B cell (primary cell): ENCODE measurements around the gene CNOT8. TPM values are rescaled to one million over a fixed set of nuclear protein-coding genes. Genes with fewer than 3 reads are reported as not detected.
"Not testable (repeated sequence)": the region's sequence is repeated elsewhere in the genome, so short reads cannot be mapped to it uniquely, and the experiment has no call there.

Experiments used
- ATAC-seq: fragments of 200-7000 bp; cut with Tn5 transposase; one replicate; pipeline ENCODE4 v1.10.0; 2021; ENCODE audit warnings: low read depth, mild to moderate bottlenecking, moderate number of reproducible peaks, moderate library complexity
- CTCF ChIA-PET: fragments of 350-600 bp; sonication (Branson Sonifier 250); formaldehyde crosslinking; loops from one replicate; lab custom pipeline; 2021; ENCODE audit warnings: antibody characterized with exemption, inconsistent platforms; lab: Charles Lee
- POLR2A ChIA-PET: fragments of 350-600 bp; sonication (Branson Sonifier 250); formaldehyde crosslinking; loops from one replicate; lab custom pipeline; 2021; ENCODE audit warnings: antibody characterized with exemption; lab: Charles Lee
- DNase-seq: peaks from one replicate; pipeline ENCODE4 v3.0.0; 2013
- H2AFZ ChIP-seq: 2 replicates; pipeline ENCODE4 v1.6.1; 2012; ENCODE audit warnings: mild to moderate bottlenecking, low read depth, low read length; ENCODE audit not compliant: insufficient read depth, poor library complexity, severe bottlenecking
- H3K27ac ChIP-seq, 2 donors: 1 replicate in 1 of 2; 2 replicates in 1 of 2; pipeline ENCODE4 v1.5.1; 2012 to 2013; ENCODE audit warnings: low read length in 2 of 2, mild to moderate bottlenecking in 2 of 2, moderate library complexity in 1 of 2
- H3K27me3 ChIP-seq, 4 experiments: fragments of 200-600 bp in 1 of 4; sonication (generic) in 1 of 4; replicated peaks in 1 of 4; 1 replicate in 2 of 4; 2 replicates in 2 of 4; pipeline versions ENCODE4 v1.6.1 to v1.7.0; 2013 to 2016; ENCODE audit warnings: low read length in 3 of 4, mild to moderate bottlenecking in 2 of 4, mixed read lengths in 1 of 4, moderate library complexity in 1 of 4; ENCODE audit not compliant: insufficient read depth in 4 of 4, control insufficient read depth in 3 of 4; ENCODE audit errors: control extremely low read depth in 1 of 4
- H3K36me3 ChIP-seq, 2 experiments: replicated peaks in 1 of 2; 1 replicate in 1 of 2; 2 replicates in 1 of 2; pipeline versions ENCODE4 v1.6.1 to v1.7.1; 2013; ENCODE audit warnings: low read length in 1 of 2; ENCODE audit not compliant: insufficient read depth in 2 of 2, control insufficient read depth in 1 of 2; ENCODE audit errors: control extremely low read depth in 1 of 2, extremely low read depth in 1 of 2
- H3K4me1 ChIP-seq, 2 donors: fragments of 200-600 bp in 1 of 2; sonication (generic) in 1 of 2; 1 replicate in 1 of 2; 2 replicates in 1 of 2; pipeline versions ENCODE4 v1.5.1 to v1.6.1; 2013 to 2017; ENCODE audit warnings: low read length in 2 of 2; ENCODE audit not compliant: control insufficient read depth in 2 of 2, insufficient read depth in 2 of 2
- H3K4me2 ChIP-seq: replicated peaks from 2 replicates; pipeline ENCODE3; 2012; ENCODE audit warnings: mild to moderate bottlenecking, low read depth, low read length; ENCODE audit not compliant: poor library complexity, severe bottlenecking
- H3K4me3 ChIP-seq, 5 experiments: fragments of 200-600 bp in 1 of 5; sonication (generic) in 1 of 5; 1 replicate in 3 of 5; 2 replicates in 2 of 5; pipeline versions ENCODE4 v1.5.1 to v1.7.0; 2011 to 2016; ENCODE audit warnings: low read length in 4 of 5, mild to moderate bottlenecking in 4 of 5, low read depth in 2 of 5, control low read depth in 1 of 5, moderate library complexity in 1 of 5; ENCODE audit not compliant: insufficient read depth in 1 of 5; ENCODE audit errors: control extremely low read depth in 1 of 5, extremely low read depth in 1 of 5
- H3K79me2 ChIP-seq: fragments of 200-600 bp; sonication (generic); one replicate; pipeline ENCODE4 v1.6.0; 2016; ENCODE audit warnings: low read length; ENCODE audit not compliant: control insufficient read depth, insufficient read depth
- H3K9ac ChIP-seq: fragments of 200-600 bp; sonication (generic); 2 replicates; pipeline ENCODE4 v1.6.1; 2017; ENCODE audit warnings: mild to moderate bottlenecking, low read length, moderate library complexity
- H3K9me3 ChIP-seq, 3 donors: one replicate each; pipeline versions ENCODE4 v1.6.1 to v1.7.1; 2013; ENCODE audit warnings: low read length in 2 of 3; ENCODE audit not compliant: control insufficient read depth in 2 of 3, insufficient read depth in 1 of 3; ENCODE audit errors: control extremely low read depth in 1 of 3
- H4K20me1 ChIP-seq: 2 replicates; pipeline ENCODE4 v1.6.0; 2012; ENCODE audit warnings: mild to moderate bottlenecking, low read length; ENCODE audit not compliant: insufficient read depth, control insufficient read depth, poor library complexity, severe bottlenecking
- H3K27ac Mint-ChIP-seq: one replicate; pipeline ENCODE4 v1.8.0; 2021; ENCODE audit warnings: mixed read lengths
- H3K27me3 Mint-ChIP-seq: one replicate; pipeline ENCODE4 v1.8.0; 2021; ENCODE audit warnings: mixed read lengths
- H3K4me1 Mint-ChIP-seq: one replicate; pipeline ENCODE4 v1.8.0; 2021; ENCODE audit warnings: mixed read lengths
- H3K4me3 Mint-ChIP-seq: one replicate; pipeline ENCODE4 v1.8.0; 2021; ENCODE audit warnings: mixed read lengths
- H3K9me3 Mint-ChIP-seq: one replicate; pipeline ENCODE4 v1.8.0; 2022; ENCODE audit warnings: mixed read lengths; ENCODE audit not compliant: insufficient read depth
- EZH2 ChIP-seq: IDR thresholded peaks from 2 replicates; pipeline ENCODE4 v1.6.1; 2012; ENCODE audit warnings: borderline replicate concordance, low read depth, mild to moderate bottlenecking, moderate library complexity, low read length; ENCODE audit not compliant: insufficient read depth, poor library complexity, severe bottlenecking
- WGBS: methylation state at CpG from one replicate; pipeline ENCODE4 v1.1.5; 2013; ENCODE audit warnings: missing lambda C conversion rate; ENCODE audit not compliant: insufficient coverage; 5-methylcytosine and 5-hydroxymethylcytosine counted together
- intact Hi-C: fragments of 100-400 bp; cut with micrococcal nuclease; formaldehyde crosslinking; loops from one replicate; pipeline ENCODE4 v1.10.0; 2022
- polyA plus RNA-seq: library from polyadenylated mRNA; depleted of rRNA; stranded (reverse); fragments of >200 nt; gene quantifications from 2 replicates; pipeline ENCODE4 v1.2.3, GENCODE V29; 2012
- total RNA-seq, 2 donors: library from RNA; stranded (reverse); fragments of 120-200 nt in 1 of 2; gene quantifications; 1 replicate in 1 of 2; 2 replicates in 1 of 2; pipeline versions ENCODE4 v1.2.3 to v1.2.4, GENCODE V29; 2013 to 2022
- TF ChIP-seq, protein P1 (sequence below): fragments of 200-600 bp; IDR thresholded peaks from one replicate; pipeline ENCODE4 v1.8.0; 2022; ENCODE audit warnings: antibody characterized with exemption, mild to moderate bottlenecking

Gene CNOT8
- total and polyA plus RNA-seq, 2 donors (not counting 1 experiment from before 2014, with no cell fraction given), result 58.5 to 78.6 TPM

DNA sequence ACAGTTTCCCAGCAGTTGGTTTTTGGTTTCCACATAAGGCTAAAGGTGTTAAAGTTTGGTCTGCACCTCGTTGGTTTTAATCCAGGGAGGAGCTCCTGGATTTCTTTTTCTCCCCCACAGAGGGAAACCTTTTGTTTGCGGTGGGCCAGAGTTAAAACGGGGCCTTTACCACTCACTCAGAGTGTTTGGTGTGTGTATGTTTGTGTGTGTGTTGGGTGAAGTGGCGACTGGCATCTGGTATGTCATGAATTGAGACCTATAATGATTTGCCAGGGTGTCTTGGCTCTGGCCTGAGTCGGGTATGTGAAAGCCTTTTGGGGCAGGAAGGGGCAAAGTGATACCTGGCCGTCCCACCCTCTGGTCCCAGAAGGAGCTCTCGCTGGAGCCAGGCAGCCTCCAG, 38.9 kb upstream of the CNOT8 start:
- Histone ChIP-seq H3K4me2 (no peak overlapping the region), H3K27me3 (no peaks in the 10 kb centered on the region), H3K9me3 (no peaks in the 10 kb centered on the region), H3K4me1 (no peaks in the 10 kb centered on the region), H3K4me3 (no peak overlapping the region), H4K20me1 (no peaks in the 10 kb centered on the region), H3K79me2 (no peaks in the 10 kb centered on the region), H3K36me3 (peaks cover 4 to 42% of the 10 kb centered on the region in 2 experiments), H3K27ac (no peak overlapping the region), H3K9ac (no peak overlapping the region), H2AFZ (no peak overlapping the region)
- intact Hi-C loops, result no loop called here
- WGBS, result 97% methylated on average over 5 of the region's 7 CpGs
- TF ChIP-seq, protein P1, sequence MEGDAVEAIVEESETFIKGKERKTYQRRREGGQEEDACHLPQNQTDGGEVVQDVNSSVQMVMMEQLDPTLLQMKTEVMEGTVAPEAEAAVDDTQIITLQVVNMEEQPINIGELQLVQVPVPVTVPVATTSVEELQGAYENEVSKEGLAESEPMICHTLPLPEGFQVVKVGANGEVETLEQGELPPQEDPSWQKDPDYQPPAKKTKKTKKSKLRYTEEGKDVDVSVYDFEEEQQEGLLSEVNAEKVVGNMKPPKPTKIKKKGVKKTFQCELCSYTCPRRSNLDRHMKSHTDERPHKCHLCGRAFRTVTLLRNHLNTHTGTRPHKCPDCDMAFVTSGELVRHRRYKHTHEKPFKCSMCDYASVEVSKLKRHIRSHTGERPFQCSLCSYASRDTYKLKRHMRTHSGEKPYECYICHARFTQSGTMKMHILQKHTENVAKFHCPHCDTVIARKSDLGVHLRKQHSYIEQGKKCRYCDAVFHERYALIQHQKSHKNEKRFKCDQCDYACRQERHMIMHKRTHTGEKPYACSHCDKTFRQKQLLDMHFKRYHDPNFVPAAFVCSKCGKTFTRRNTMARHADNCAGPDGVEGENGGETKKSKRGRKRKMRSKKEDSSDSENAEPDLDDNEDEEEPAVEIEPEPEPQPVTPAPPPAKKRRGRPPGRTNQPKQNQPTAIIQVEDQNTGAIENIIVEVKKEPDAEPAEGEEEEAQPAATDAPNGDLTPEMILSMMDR, result no peak
- no peak for TF ChIP-seq EZH2
- Mint-ChIP-seq H3K4me3 (no peak overlapping the region), H3K27ac (no peak overlapping the region), H3K9me3 (no peaks in the 10 kb centered on the region), H3K27me3 (no peaks in the 10 kb centered on the region), H3K4me1 (no peaks in the 10 kb centered on the region)
- ChIA-PET POLR2A (no interaction called here), CTCF (no interaction called here)
- DNase-seq (no peak), ATAC-seq (no peak)

DNA sequence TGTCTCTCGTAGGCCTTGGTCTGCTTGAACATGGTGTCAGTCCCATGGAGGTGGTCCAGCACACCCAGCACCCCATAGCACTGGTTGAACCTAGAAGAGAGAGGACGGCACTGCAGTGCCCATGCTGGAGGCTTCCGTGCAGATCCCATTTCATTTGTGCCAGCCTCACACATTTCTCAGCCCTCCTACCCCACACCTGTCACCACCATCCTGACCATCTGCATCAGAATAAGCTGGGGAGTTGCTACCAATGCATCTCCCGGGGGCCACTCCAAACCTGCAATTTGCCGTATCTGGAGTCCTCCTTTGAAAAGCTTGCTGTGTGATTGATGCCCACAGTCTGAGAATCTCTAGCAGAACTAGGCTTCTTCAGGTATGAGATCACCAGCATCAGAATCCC, 38.0 kb upstream of the CNOT8 start:
- POLR2A ChIA-PET, result interaction anchor here (0.6 kb wide), 1 partner anchor 42 kb away, joined by 3 read pairs; no protein-coding TSS in a partner anchor
- Histone ChIP-seq H3K9me3 (no peaks in the 10 kb centered on the region), H3K27ac (no peak overlapping the region), H3K27me3 (no peaks in the 10 kb centered on the region), H3K4me2 (no peak overlapping the region), H3K9ac (no peak overlapping the region), H3K4me3 (no peak overlapping the region), H3K79me2 (no peaks in the 10 kb centered on the region), H3K4me1 (no peaks in the 10 kb centered on the region), H4K20me1 (no peaks in the 10 kb centered on the region), H3K36me3 (peaks cover 2 to 34% of the 10 kb centered on the region in 2 experiments), H2AFZ (no peak overlapping the region)
- Mint-ChIP-seq H3K4me3 (no peak overlapping the region), H3K27me3 (no peaks in the 10 kb centered on the region), H3K4me1 (no peaks in the 10 kb centered on the region), H3K27ac (no peak overlapping the region), H3K9me3 (no peaks in the 10 kb centered on the region)
- no peak for TF ChIP-seq EZH2
- TF ChIP-seq, protein P1, result no peak
- ATAC-seq (no peak), DNase-seq (no peak)
- intact Hi-C loops, result no loop called here
- CTCF ChIA-PET, result no interaction called here
- WGBS, result 100% methylated on average over 5 of the region's 5 CpGs

DNA sequence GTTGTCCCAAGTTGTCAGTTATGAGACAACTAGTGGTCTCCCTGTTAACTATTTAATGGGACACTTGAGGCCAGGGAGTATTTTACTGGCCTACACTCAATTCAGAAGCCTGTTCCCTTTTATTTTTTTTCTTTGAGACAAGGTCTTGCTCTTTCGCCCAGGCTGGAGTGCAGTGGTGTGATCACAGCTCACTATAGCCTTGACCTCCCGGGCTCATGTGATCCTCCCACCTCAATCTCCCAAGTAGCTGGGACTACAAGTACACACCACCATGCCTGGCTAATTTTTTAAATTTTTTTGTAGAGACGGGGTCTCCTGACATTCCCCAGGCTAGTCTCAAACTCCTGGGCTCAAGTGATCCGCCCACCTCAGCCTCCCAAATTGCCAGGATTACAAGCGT, 35.5 kb upstream of the CNOT8 start:
- H4K20me1 ChIP-seq, intact Hi-C loops, CTCF ChIA-PET, H3K9me3 ChIP-seq, H3K27ac Mint-ChIP-seq, H3K4me2 ChIP-seq, H3K27me3 ChIP-seq, H3K27ac ChIP-seq, H3K4me1 Mint-ChIP-seq, H3K9ac ChIP-seq, H3K4me3 Mint-ChIP-seq, H3K4me3 ChIP-seq, H3K79me2 ChIP-seq, H3K9me3 Mint-ChIP-seq, H3K27me3 Mint-ChIP-seq, H2AFZ ChIP-seq, H3K4me1 ChIP-seq, POLR2A ChIA-PET, ATAC-seq, DNase-seq: not testable (repeated sequence)
- peaks cover 2 to 12% of the 10 kb centered on the region in 2 experiments for H3K36me3 ChIP-seq
- 95% methylated on average over 5 of the region's 5 CpGs for WGBS
